Uterus (tissue), 4 donors: ENCODE results near the gene SLC6A17. TPM values are rescaled to one million over a fixed set of nuclear protein-coding genes. Genes with fewer than 3 reads are reported as not detected.

Experiments used
- DNase-seq, 2 donors: peaks; one replicate each; pipeline ENCODE4 v3.0.0-alpha.2; 2019 to 2020
- H3K27ac ChIP-seq, 2 donors: fragments of 200-600 bp; sonication (generic); 1 replicate in 1 of 2; 2 replicates in 1 of 2; pipeline ENCODE4 v1.5.1; 2016 to 2018
- H3K27me3 ChIP-seq, 2 donors: fragments of 200-600 bp; sonication (generic); one replicate each; pipeline ENCODE4 v1.5.1; 2018 to 2019; ENCODE audit warnings: control low read depth in 1 of 2
- H3K36me3 ChIP-seq, 2 donors: fragments of 200-600 bp; sonication (generic); one replicate each; pipeline ENCODE4 v1.5.1; 2019; ENCODE audit warnings: control low read depth in 1 of 2
- H3K4me1 ChIP-seq, 2 donors: fragments of 200-600 bp; sonication (generic); one replicate each; pipeline ENCODE4 v1.5.1; 2018 to 2019; ENCODE audit warnings: control low read depth in 1 of 2
- H3K4me3 ChIP-seq, 2 donors: fragments of 200-600 bp; sonication (generic); 1 replicate in 1 of 2; 2 replicates in 1 of 2; pipeline ENCODE4 v1.5.1; 2018 to 2019; ENCODE audit warnings: mild to moderate bottlenecking in 1 of 2
- H3K9me3 ChIP-seq, 2 donors: fragments of 200-600 bp; sonication (generic); one replicate each; pipeline ENCODE4 v1.5.1; 2019; ENCODE audit warnings: control low read depth in 1 of 2
- POLR2A ChIP-seq, 2 donors: fragments of 450-650 bp; IDR thresholded peaks; one replicate each; pipeline ENCODE4 v1.6.1; 2016; ENCODE audit warnings: antibody characterized with exemption in 2 of 2, mild to moderate bottlenecking in 1 of 2, moderate library complexity in 1 of 2
- intact Hi-C: fragments of 100-400 bp; cut with DNase I; formaldehyde crosslinking; loops from one replicate; pipeline ENCODE4 v1.15.1; 2023; ENCODE audit warnings: low total_unique reads
- total RNA-seq, 4 donors: library from RNA; depleted of rRNA in 3 of 4; stranded (reverse); fragments of >200 nt in 3 of 4; gene quantifications; one replicate each; pipeline versions ENCODE4 v1.1.0 to v1.2.4, GENCODE V29; 2014 to 2023
- TF ChIP-seq, protein P1 (sequence below), 4 experiments: fragments of 200-600 bp in 2 of 4; fragments of 450-650 bp in 2 of 4; sonication (generic) in 2 of 4; IDR thresholded peaks; one replicate each; pipeline ENCODE4 v1.5.1; 2016 to 2019; ENCODE audit warnings: antibody characterized with exemption in 4 of 4, mild to moderate bottlenecking in 2 of 4, moderate library complexity in 1 of 4
- donor health status: DM: yes; HTN: yes; CAD: no.

Gene SLC6A17
- total RNA-seq, 4 donors from 2014 or later: 0.07 to 0.15 TPM; not detected in 2

DNA sequence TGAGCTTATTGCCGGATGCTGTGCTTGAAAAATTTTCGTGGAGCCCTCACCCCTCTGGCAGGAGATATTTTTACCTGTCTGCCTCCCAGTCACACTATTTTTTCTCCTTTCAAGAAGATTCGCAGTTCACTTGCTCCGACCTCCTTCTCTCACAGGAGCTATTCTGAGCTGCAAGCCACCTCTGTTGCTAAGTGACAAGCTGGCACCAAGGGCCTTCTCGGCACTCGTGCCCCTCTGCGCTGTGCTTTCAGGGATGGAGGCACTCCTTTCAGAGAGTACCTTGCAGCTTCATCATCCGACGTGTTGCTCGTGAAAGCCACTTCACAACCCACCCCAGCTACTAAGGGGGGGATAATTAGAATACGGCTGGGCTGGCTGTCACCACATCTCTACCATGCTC, 11.6 kb downstream of the SLC6A17 start:
- H3K27ac ChIP-seq: no peak overlapping the region
- H3K4me1 ChIP-seq: no peaks in the 10 kb centered on the region
- TF ChIP-seq, protein P1, sequence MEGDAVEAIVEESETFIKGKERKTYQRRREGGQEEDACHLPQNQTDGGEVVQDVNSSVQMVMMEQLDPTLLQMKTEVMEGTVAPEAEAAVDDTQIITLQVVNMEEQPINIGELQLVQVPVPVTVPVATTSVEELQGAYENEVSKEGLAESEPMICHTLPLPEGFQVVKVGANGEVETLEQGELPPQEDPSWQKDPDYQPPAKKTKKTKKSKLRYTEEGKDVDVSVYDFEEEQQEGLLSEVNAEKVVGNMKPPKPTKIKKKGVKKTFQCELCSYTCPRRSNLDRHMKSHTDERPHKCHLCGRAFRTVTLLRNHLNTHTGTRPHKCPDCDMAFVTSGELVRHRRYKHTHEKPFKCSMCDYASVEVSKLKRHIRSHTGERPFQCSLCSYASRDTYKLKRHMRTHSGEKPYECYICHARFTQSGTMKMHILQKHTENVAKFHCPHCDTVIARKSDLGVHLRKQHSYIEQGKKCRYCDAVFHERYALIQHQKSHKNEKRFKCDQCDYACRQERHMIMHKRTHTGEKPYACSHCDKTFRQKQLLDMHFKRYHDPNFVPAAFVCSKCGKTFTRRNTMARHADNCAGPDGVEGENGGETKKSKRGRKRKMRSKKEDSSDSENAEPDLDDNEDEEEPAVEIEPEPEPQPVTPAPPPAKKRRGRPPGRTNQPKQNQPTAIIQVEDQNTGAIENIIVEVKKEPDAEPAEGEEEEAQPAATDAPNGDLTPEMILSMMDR (IDR thresholded peaks at IDR 0.05): no peak
- TF ChIP-seq POLR2A (IDR thresholded peaks at IDR 0.05): no peak
- no peak overlapping the region for H3K4me3 ChIP-seq
- H3K9me3 ChIP-seq: no peaks in the 10 kb centered on the region
- intact Hi-C loops: no loop called here
- no peaks in the 10 kb centered on the region for H3K36me3 ChIP-seq
- H3K27me3 ChIP-seq: no peaks in the 10 kb centered on the region
- no peak for DNase-seq

DNA sequence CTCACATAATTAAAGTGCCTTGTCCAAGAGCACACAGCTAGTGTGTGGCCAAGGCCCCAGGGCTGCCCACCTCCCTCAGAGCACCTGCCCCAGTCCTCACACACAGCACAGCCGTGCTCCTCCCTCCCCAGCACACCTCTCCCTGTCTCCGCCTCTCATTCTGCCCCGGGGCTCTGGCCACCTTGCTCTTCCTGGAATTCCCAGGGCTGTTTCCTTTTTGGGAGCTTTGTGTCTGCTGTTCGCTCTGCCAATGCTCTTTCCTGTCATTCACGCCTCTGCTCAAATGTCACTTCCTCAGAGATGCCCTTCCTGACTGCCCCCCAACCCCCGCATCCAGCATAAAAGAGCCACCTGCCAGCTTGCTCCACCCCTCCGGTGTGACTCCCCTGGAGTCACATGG, 13.3 kb downstream of the SLC6A17 start:
- TF ChIP-seq, protein P1 (IDR thresholded peaks at IDR 0.05): no peak
- no peak for TF ChIP-seq POLR2A (IDR thresholded peaks at IDR 0.05)
- H3K36me3 ChIP-seq: no peaks in the 10 kb centered on the region
- H3K4me3 ChIP-seq: no peak overlapping the region
- H3K27ac ChIP-seq: no peak overlapping the region
- H3K4me1 ChIP-seq: no peaks in the 10 kb centered on the region
- no peaks in the 10 kb centered on the region for H3K27me3 ChIP-seq
- intact Hi-C loops: no loop called here
- DNase-seq: no peak
- no peaks in the 10 kb centered on the region for H3K9me3 ChIP-seq

- DNase-seq: no peak
- Histone ChIP-seq H3K27me3 (no peaks in the 10 kb centered on the region), H3K36me3 (no peaks in the 10 kb centered on the region), H3K9me3 (no peaks in the 10 kb centered on the region), H3K4me3 (no peak overlapping the region), H3K27ac (no peak overlapping the region), H3K4me1 (no peaks in the 10 kb centered on the region)
- TF ChIP-seq, protein P1 (IDR thresholded peaks at IDR 0.05): no peak
- no peak for TF ChIP-seq POLR2A (IDR thresholded peaks at IDR 0.05)
- intact Hi-C loops: no loop called here
Measured at GRCh38 chr1:110164725-110165350, 14.5 kb downstream of the SLC6A17 start.

GRCh38 chr1:110165761-110166231, 15.5 kb downstream of the SLC6A17 start:
- no peak for DNase-seq
- Histone ChIP-seq H3K4me1 (no peaks in the 10 kb centered on the region), H3K36me3 (no peaks in the 10 kb centered on the region), H3K27ac (no peak overlapping the region), H3K4me3 (no peak overlapping the region), H3K9me3 (no peaks in the 10 kb centered on the region), H3K27me3 (no peaks in the 10 kb centered on the region)
- no peak for TF ChIP-seq POLR2A (IDR thresholded peaks at IDR 0.05)
- TF ChIP-seq, protein P1 (IDR thresholded peaks at IDR 0.05): no peak
- intact Hi-C loops: no loop called here

GRCh38 chr1:110166861-110167260, 16.6 kb downstream of the SLC6A17 start:
- no peak overlapping the region for H3K27ac ChIP-seq
- no peak for DNase-seq
- no peaks in the 10 kb centered on the region for H3K4me1 ChIP-seq
- TF ChIP-seq, protein P1 (IDR thresholded peaks at IDR 0.05): no peak
- TF ChIP-seq POLR2A (IDR thresholded peaks at IDR 0.05): no peak
- intact Hi-C loops: no loop called here
- no peaks in the 10 kb centered on the region for H3K9me3 ChIP-seq
- H3K4me3 ChIP-seq: no peak overlapping the region
- no peaks in the 10 kb centered on the region for H3K36me3 ChIP-seq
- no peaks in the 10 kb centered on the region for H3K27me3 ChIP-seq
